SJSA1 (cell line): ENCODE data around the gene SMPDL3B. TPM values are rescaled to one million over a fixed set of nuclear protein-coding genes. Genes with fewer than 3 reads are reported as not detected.

ENCODE experiments used
- DNase-seq, 2 experiments: peaks; one replicate each; pipeline ENCODE4 v3.0.0-alpha.2; 2015 to 2020; ENCODE audit warnings: low spot score in 2 of 2, low read depth in 1 of 2
- H3K27ac ChIP-seq: fragments of 250-450 bp; sonication (Bioruptor Pico); 2 replicates; pipeline ENCODE4 v1.5.1; 2020; ENCODE audit warnings: mild to moderate bottlenecking, moderate library complexity
- H3K27me3 ChIP-seq: fragments of 250-450 bp; sonication (Bioruptor Pico); replicated peaks from 2 replicates; pipeline ENCODE4 v1.5.1; 2020; ENCODE audit warnings: mild to moderate bottlenecking, moderate library complexity
- H3K36me3 ChIP-seq: fragments of 250-450 bp; sonication (Bioruptor Pico); 2 replicates; pipeline ENCODE4 v1.5.1; 2020; ENCODE audit warnings: mild to moderate bottlenecking
- H3K4me1 ChIP-seq: fragments of 250-450 bp; sonication (Bioruptor Pico); replicated peaks from 2 replicates; pipeline ENCODE4 v1.6.1; 2021; ENCODE audit warnings: mild to moderate bottlenecking
- H3K4me3 ChIP-seq: fragments of 250-450 bp; sonication (Bioruptor Pico); 2 replicates; pipeline ENCODE4 v1.5.1; 2020; ENCODE audit warnings: mild to moderate bottlenecking
- H3K9me3 ChIP-seq: fragments of 250-450 bp; sonication (Bioruptor Pico); replicated peaks from 2 replicates; pipeline ENCODE4 v1.5.1; 2020; ENCODE audit warnings: mild to moderate bottlenecking
- total RNA-seq: library from RNA; depleted of rRNA; stranded (reverse); fragments of >200 nt; shearing (Covaris generic); gene quantifications from 2 replicates; pipeline ENCODE4 v1.2.3, GENCODE V29; 2014

The SMPDL3B gene
- total RNA-seq, 1 experiment from 2014 or later, result 0.11 TPM

DNA sequence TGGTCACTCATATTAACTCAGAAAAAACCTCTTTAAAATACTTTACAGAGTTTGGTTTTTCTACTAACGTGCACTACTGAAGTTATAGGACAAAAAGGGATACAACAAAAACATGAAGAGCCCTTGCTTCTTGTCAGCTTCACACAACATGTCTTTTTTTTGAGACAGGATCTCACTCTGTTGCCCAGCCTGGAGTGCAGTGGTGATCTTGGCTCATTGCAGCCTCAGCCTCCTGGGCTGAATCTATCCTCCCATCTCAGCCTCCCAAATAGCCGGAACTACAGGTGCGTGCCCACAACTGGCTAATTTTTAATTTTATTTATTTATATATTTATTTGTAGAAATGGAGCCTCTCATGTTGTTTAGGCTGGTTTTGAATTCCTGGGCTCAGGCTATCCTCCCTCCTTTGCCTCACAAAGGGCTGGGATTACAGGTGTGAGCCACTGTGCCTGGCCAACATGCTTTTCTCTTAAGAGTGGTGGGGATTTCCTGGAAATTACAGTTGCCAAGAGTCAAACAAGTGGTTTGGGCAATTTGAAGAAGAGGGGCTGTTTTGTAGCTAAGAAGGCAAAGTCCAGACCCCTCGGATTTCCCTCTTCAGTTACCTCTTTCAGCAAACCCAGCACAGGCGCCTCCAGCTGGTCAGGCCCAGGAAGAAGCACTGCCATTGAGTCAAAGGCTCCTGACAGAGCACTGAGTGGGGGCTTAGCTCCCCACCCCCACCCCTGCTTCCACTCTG, 6.4 kb upstream of the SMPDL3B start:
- Histone ChIP-seq H3K27ac (no peak overlapping the region), H3K36me3 (no peaks in the 10 kb centered on the region), H3K27me3 (no peaks in the 10 kb centered on the region), H3K4me1 (no peaks in the 10 kb centered on the region), H3K9me3 (no peaks in the 10 kb centered on the region), H3K4me3 (no peak overlapping the region)
- no peak for DNase-seq

DNA sequence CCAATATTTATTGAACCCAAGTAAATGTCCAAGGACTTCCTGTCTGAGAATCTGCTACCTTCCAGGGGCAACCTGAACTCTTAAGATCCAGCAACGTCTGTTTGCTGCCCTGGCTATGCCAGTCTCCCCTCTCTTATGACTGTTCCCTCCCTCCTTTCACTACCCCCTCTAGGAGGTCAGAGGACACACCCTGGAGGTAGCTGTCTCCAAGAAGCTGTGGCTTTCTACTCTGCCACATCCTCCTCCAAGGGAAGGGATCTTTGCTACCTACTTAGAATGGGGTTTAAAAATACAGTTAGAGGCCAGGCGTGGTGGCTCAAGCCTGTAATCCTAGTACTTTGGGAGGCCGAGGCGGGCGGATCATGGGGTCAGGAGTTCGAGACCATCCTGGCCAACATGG, 3.6 kb upstream of the SMPDL3B start:
- Histone ChIP-seq H3K36me3 (no peaks in the 10 kb centered on the region), H3K27me3 (no peaks in the 10 kb centered on the region), H3K9me3 (no peaks in the 10 kb centered on the region), H3K4me3 (no peak overlapping the region), H3K4me1 (no peaks in the 10 kb centered on the region), H3K27ac (no peak overlapping the region)
- DNase-seq, result no peak

DNA sequence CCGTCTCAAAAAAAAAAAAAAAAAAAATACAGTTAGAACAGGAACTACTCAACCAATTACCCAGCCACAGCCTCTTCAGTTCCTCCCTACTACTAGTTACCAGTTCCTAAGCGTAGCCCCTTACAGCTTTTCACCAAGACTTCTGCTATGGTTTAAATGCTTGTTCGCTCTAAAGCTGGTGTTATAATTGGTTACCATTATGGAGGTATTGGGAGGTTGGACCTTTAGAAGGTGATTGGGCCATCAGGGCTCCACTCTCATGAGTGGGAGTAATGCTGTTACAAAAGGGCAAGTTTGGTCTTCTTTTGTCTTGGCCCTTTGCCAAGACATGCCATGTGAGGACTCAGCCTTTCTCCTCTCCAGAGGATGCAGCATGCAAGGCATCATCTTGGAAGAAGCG, 3.0 kb upstream of the SMPDL3B start:
- Histone ChIP-seq H3K4me1 (no peaks in the 10 kb centered on the region), H3K36me3 (no peaks in the 10 kb centered on the region), H3K27ac (no peak overlapping the region), H3K9me3 (no peaks in the 10 kb centered on the region), H3K4me3 (no peak overlapping the region), H3K27me3 (no peaks in the 10 kb centered on the region)
- no peak for DNase-seq

DNA sequence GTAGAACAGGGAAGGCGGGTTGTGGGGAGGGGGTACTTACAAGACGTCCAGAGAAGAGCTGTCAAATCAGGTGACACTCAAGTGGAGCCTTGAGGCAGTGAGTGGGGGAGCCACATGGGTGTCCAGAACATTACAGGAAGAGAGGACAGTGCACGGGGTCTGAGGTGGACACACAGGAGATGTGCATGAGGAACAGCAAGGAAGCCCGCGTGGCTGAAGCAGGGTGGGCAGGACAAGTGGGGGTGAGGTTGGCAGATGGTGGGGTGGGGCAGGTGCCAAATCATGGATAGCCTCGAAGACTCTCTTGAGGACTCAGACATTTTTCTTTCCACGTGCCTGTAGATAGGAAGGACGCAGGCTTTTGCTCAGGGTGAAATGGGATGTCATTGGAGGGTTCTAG, 921 bp downstream of the SMPDL3B start:
- DNase-seq, result no peak
- Histone ChIP-seq H3K36me3 (no peaks in the 10 kb centered on the region), H3K4me1 (peaks cover 7% of the 10 kb centered on the region; the same call in 1 of the 2 replicates), H3K4me3 (no peak overlapping the region), H3K9me3 (no peaks in the 10 kb centered on the region), H3K27me3 (no peaks in the 10 kb centered on the region), H3K27ac (no peak overlapping the region)

DNA sequence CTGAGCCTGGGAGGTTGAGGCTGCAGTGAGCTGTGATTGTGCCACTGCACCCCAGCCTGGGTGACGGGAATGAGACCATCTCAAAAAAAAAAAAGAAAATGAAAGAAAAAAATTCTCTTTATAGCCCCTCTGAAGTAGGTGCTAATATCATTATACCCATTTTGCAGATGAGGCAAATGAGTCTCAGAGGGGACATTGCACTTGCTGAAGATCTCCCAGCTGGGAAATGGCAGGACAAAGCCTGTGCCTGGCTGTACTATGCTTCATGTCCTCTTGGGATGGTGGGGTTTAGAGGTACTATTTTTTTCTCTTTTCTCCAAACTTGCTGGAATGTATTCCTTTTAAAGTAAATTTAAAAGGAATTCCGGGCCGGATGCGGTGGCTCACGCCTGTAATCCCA, 1.6 kb downstream of the SMPDL3B start:
- H3K27ac ChIP-seq, result no peak overlapping the region
- no peaks in the 10 kb centered on the region for H3K9me3 ChIP-seq
- no peaks in the 10 kb centered on the region for H3K36me3 ChIP-seq
- peaks cover 7% of the 10 kb centered on the region; the same call in 1 of the 2 replicates for H3K4me1 ChIP-seq
- no peaks in the 10 kb centered on the region for H3K27me3 ChIP-seq
- no peak overlapping the region for H3K4me3 ChIP-seq
- no peak for DNase-seq

DNA sequence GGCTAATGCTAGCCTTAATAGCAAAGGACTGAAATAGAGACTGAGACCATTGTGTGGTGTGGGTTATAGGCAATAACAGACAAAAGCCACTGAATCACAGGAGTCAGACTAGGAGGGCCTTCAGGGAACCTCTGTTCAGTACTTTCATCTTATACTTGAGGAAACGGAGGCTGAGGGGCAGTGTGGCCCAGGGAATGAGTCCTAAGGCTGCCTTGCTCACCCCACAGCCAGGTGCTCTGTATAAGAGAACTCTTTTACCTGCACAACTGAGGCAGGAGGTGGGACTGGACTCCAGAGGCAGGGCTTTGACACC, 2.7 kb downstream of the SMPDL3B start:
- H3K9me3 ChIP-seq, result no peaks in the 10 kb centered on the region

DNA sequence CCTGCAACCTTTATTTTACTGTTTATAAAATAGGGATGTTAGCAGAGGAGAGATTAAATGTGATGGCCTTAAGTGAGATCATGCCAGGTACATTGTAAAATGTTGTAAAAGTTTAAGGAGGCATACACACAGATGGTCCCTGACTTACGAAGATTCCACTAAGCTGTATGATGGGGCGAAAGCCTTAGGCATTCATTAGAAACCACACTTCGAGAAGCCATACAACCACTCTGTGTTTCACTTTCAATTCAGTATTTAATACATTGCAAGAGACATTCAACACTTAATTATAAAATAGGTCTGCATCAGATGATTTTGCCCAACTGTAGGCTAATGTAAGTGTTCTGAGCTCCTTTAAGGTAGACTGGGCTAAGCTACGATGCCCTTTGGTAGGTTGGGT, 3.7 kb downstream of the SMPDL3B start:
- H3K36me3 ChIP-seq, result no peaks in the 10 kb centered on the region
- H3K4me3 ChIP-seq, result no peak overlapping the region
- peaks cover 7% of the 10 kb centered on the region; the same call in 1 of the 2 replicates for H3K4me1 ChIP-seq
- H3K9me3 ChIP-seq, result no peaks in the 10 kb centered on the region
- H3K27ac ChIP-seq, result no peak overlapping the region
- DNase-seq, result no peak
- no peaks in the 10 kb centered on the region for H3K27me3 ChIP-seq

More for the DNA sequence above, 2.7 kb downstream of the SMPDL3B start:
- Histone ChIP-seq H3K4me3 (no peak overlapping the region), H3K36me3 (no peaks in the 10 kb centered on the region), H3K27me3 (no peaks in the 10 kb centered on the region), H3K27ac (no peak overlapping the region), H3K4me1 (peaks cover 7% of the 10 kb centered on the region; the same call in 1 of the 2 replicates)
- no peak for DNase-seq

DNA sequence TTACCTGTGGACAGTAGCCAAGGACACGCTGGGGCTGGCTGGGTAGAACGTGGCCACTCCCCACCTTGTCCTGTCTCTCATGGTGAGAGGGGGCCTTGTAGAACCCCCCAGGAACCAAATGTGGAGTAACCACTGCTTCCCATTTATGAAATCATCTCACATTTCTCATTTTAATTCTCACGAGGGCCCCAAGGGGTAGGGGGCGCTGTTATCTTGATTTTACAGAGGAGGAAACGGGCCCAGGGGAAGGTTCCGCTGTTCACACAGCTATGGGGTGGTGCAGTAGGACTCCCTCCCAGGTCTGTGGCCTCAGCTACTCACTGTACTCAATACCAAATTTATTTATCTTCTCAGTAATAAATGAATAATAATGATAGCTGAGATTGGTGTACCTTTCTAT, 5.5 kb downstream of the SMPDL3B start:
- H3K4me1 ChIP-seq, result peaks cover 7% of the 10 kb centered on the region; the same call in 1 of the 2 replicates
- H3K27me3 ChIP-seq, result no peaks in the 10 kb centered on the region
- H3K9me3 ChIP-seq, result no peaks in the 10 kb centered on the region
- DNase-seq, result no peak
- no peak overlapping the region for H3K4me3 ChIP-seq
- H3K36me3 ChIP-seq, result no peaks in the 10 kb centered on the region
- H3K27ac ChIP-seq, result no peak overlapping the region

DNA sequence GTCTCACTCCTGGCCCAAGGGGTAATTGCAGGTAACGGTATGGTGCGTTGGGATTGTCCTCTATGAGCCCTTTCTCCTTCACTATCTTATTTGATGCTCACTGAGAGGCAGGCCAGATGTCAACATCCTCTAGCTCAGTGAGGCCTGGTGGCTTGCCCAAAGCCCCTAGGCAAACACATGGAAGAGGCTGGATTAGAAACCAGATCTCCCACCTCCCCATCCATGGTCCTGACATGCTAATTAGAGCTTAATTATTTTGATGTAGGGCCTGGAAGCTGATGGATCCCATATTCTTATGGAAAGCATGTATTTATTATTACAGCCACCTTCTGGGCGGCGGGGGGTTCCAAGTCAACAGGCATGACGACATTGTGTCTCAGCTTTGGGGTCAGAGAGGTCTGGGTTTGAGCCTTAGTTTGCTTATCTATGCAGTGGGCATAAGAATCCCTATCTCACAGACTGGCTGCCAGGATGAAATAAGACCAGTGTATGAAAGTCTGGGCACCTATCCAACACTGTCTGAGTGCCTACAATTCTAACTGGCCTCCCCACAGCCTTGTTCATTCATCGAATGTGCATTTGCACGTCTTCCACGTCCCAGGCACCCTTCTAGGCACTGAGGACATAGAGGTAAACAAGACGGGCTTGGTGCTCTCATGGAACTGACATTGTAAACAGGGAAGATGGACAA, 6.2 kb downstream of the SMPDL3B start:
- Histone ChIP-seq H3K36me3 (no peaks in the 10 kb centered on the region), H3K4me3 (no peak overlapping the region), H3K4me1 (peaks cover 7% of the 10 kb centered on the region; the same call in 1 of the 2 replicates), H3K27me3 (no peaks in the 10 kb centered on the region), H3K9me3 (no peaks in the 10 kb centered on the region), H3K27ac (no peak overlapping the region)
- no peak for DNase-seq

DNA sequence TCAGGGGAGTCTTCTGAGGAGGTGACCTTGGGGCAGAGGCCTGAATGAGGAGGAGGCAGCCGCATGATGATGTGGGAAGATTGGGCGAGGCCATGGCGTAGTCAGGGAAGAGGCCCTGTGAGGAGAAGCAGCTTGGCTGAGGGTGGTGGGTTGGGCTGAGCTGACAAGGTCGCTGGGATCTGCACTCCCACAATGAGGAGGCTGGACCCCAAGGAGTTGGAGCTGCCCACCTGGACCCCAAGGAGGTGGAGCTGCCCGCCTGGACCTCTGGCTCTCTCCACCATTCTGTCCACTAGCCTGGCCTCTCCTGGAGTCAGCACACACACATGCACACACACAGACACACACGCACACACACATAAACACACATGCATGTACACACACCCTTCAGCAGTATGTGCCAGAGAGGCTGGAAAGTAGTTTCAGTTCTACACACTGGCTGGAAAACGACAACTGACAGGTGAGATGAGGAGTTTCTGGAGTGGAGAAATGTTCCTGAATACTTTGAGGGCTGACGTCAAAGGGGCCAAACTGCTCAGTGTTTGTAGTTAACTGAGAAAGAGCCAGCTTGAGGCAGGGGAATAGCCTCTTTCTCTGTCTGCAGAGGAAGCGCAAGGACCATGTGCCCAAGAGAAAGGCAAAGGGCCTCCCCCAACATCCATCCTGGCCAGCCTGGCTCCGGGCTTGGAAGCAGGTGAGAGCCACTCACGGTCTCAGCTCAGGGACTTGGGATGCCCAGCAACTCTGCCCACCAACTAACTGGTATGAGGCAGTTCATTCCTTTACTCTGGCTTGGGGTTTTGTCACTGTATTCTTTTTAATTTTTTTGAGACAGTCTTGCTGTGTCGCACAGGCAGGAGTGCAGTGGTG, 7.1 kb downstream of the SMPDL3B start:
- H3K27me3 ChIP-seq, result no peaks in the 10 kb centered on the region
- DNase-seq, result no peak
- H3K27ac ChIP-seq, result no peak overlapping the region

DNA sequence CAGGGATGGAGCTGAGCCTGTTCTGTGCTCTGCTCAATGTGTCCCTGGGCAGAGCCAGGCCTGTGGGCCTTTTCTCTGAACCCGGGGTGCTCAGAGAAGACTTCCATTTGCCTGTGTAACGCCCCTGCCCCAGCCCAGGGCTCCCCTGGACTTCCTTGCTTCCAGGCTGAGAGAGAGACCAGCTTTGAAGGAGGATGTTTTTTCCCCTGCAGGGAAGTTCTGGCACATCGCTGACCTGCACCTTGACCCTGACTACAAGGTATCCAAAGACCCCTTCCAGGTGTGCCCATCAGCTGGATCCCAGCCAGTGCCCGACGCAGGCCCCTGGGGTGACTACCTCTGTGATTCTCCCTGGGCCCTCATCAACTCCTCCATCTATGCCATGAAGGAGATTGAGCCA, 10.2 kb downstream of the SMPDL3B start:
- no peaks in the 10 kb centered on the region for H3K9me3 ChIP-seq
- no peak for DNase-seq
- no peak overlapping the region for H3K4me3 ChIP-seq
- H3K4me1 ChIP-seq, result no peaks in the 10 kb centered on the region
- H3K36me3 ChIP-seq, result no peaks in the 10 kb centered on the region
- H3K27me3 ChIP-seq, result no peaks in the 10 kb centered on the region
- no peak overlapping the region for H3K27ac ChIP-seq

More for the DNA sequence above, 7.1 kb downstream of the SMPDL3B start:
- Histone ChIP-seq H3K4me1 (peaks cover 7% of the 10 kb centered on the region; the same call in 1 of the 2 replicates), H3K36me3 (no peaks in the 10 kb centered on the region), H3K4me3 (no peak overlapping the region), H3K9me3 (no peaks in the 10 kb centered on the region)

DNA sequence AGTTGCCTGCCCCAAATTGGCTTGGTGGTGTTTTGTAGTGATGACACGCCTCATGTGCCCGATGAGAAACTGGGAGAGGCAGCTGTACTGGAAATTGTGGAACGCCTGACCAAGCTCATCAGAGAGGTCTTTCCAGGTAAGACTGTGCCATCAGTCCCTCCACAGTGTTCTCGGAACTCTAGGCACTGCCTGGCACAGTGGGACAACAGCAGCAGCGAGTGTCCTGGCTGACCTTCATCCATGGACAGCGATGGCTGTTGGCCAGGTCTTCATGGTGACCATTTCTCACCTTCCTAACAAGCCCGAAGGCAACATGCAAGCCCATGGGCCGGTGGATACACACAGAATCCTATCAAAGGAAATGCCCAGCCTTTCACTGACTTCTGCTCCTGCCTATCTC, 14.2 kb downstream of the SMPDL3B start:
- no peaks in the 10 kb centered on the region for H3K9me3 ChIP-seq
- no peaks in the 10 kb centered on the region for H3K36me3 ChIP-seq
- no peak overlapping the region for H3K27ac ChIP-seq
- H3K27me3 ChIP-seq, result no peaks in the 10 kb centered on the region
- no peak for DNase-seq
- H3K4me1 ChIP-seq, result no peaks in the 10 kb centered on the region
- no peak overlapping the region for H3K4me3 ChIP-seq

DNA sequence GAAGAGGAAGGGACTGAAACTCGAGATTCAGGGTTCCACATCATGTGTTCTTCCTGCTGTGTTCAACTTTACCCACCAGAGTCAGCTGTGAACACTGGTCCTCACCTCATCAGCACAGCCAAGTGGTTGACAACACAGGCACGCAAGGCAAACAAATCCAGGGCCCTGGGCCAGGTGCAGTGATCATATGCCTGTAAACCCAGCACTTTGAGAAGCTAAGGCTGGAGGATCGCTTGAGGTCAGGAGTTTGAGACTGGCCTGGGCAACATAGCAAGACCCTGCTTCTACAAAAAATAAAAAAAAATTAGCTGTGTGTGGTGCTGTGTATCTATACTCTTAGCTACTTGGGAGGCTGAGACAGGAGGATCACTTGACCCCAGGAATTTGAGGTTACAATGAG, 16.6 kb downstream of the SMPDL3B start:
- Histone ChIP-seq H3K4me1 (no peaks in the 10 kb centered on the region), H3K27me3 (no peaks in the 10 kb centered on the region), H3K36me3 (no peaks in the 10 kb centered on the region), H3K9me3 (no peaks in the 10 kb centered on the region), H3K27ac (no peak overlapping the region), H3K4me3 (no peak overlapping the region)
- DNase-seq, result no peak

DNA sequence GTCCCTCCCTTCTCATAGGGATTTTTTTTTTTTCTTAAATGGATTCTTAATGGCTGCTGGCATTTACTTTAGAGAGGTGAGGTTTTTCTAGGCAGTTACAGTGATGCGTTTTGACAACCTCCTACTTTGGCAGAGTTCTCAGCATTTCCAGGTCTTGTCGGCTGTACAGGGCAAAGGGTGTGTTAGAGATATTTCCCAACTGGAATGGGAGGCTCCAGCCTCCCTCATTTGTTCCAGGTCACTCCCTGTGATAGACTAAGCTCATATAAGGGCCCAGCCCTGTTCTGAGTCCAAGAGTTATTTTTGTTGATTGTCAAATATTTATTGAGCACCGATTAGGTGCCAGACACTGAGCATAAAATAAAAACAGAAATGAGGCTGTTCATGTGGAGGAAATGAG, 17.3 kb downstream of the SMPDL3B start:
- H3K27ac ChIP-seq, result no peak overlapping the region
- H3K9me3 ChIP-seq, result no peaks in the 10 kb centered on the region
- H3K27me3 ChIP-seq, result no peaks in the 10 kb centered on the region
- no peak for DNase-seq
- no peaks in the 10 kb centered on the region for H3K4me1 ChIP-seq
- H3K36me3 ChIP-seq, result no peaks in the 10 kb centered on the region
- H3K4me3 ChIP-seq, result no peak overlapping the region
